ENCODE data around the gene GCK.
A peak's percentile ranks its signal among the peaks of the same experiment; 100 is the strongest.
"Not testable (repeated sequence)": the region's sequence is repeated elsewhere in the genome, so short reads cannot be mapped to it uniquely, and the experiment has no call there.

Gene GCK

GRCh38 chr7:44139311-44140010 lies 49.8 kb downstream of the GCK start:
- DNase-seq: no peak

GRCh38 chr7:44138698-44139097 lies 50.5 kb downstream of the GCK start:
- no peak for DNase-seq

- no peak for DNase-seq
These were observed 52.5 kb downstream of the GCK start for GRCh38 chr7:44136731-44137130.

GRCh38 chr7:44134943-44135628 lies 54.2 kb downstream of the GCK start:
- DNase-seq: no peak

- no peak for DNase-seq
These were observed 55.9 kb downstream of the GCK start for GRCh38 chr7:44133295-44133694.

- no peak for DNase-seq
These were observed 57.2 kb downstream of the GCK start for GRCh38 chr7:44132039-44132438.

GRCh38 chr7:44131173-44132029 lies 57.8 kb downstream of the GCK start:
- DNase-seq: no peak

GRCh38 chr7:44128721-44129582 lies 60.3 kb downstream of the GCK start:
- DNase-seq: no peak

GRCh38 chr7:44127161-44127560 lies 62.1 kb downstream of the GCK start:
- peak; percentile 10 for DNase-seq

GRCh38 chr7:44126574-44126973 lies 62.7 kb downstream of the GCK start:
- not testable (repeated sequence) for DNase-seq

- DNase-seq: no peak
These were observed 64.4 kb downstream of the GCK start for GRCh38 chr7:44124822-44125202.

- DNase-seq: peak; percentile 99
These were observed 65.8 kb downstream of the GCK start, which contains the start of gene POLD2 for GRCh38 chr7:44123190-44124003. POLD2 (minus strand) TSS chr7:44123548; CDS start chr7:44122053, 1,495 bp downstream.

- peak; percentile 24 for DNase-seq
These were observed 66.7 kb downstream of the GCK start for GRCh38 chr7:44122529-44122928.

GRCh38 chr7:44121761-44122420 lies 67.3 kb downstream of the GCK start:
- peak; percentile 12 for DNase-seq

GRCh38 chr7:44120395-44120794 lies 68.8 kb downstream of the GCK start:
- DNase-seq: no peak

- DNase-seq: peak; percentile 17
These were observed 69.3 kb downstream of the GCK start for GRCh38 chr7:44119829-44120380.

- peak; percentile 16 for DNase-seq
These were observed 71.3 kb downstream of the GCK start for GRCh38 chr7:44117801-44118429.

GRCh38 chr7:44116789-44117666 lies 72.2 kb downstream of the GCK start:
- peak; percentile 19 for DNase-seq

Data from left hindlimb (tissue), 1 donor.